DOHH2 (cell line): Measurements from ENCODE around the gene ANXA4.

Experiments used
- H3F3A ChIP-seq: fragments of 200-600 bp; sonication (generic), shearing (Covaris generic); 2 replicates; pipeline ENCODE4 v1.6.0; 2016; ENCODE audit warnings: antibody characterized with exemption, mild to moderate bottlenecking; ENCODE audit not compliant: control insufficient read depth, insufficient read depth
- H3K27ac ChIP-seq: fragments of 200-600 bp; sonication (generic); 2 replicates; pipeline ENCODE4 v1.5.1; 2014; ENCODE audit warnings: low read depth, mild to moderate bottlenecking, low read length, moderate library complexity
- H3K27me3 ChIP-seq: fragments of 200-600 bp; sonication (generic); 2 replicates; pipeline ENCODE4 v1.6.1; 2014; ENCODE audit warnings: mild to moderate bottlenecking, low read length, mixed read lengths; ENCODE audit not compliant: control insufficient read depth
- H3K36me3 ChIP-seq: fragments of 200-600 bp; sonication (generic); 2 replicates; pipeline ENCODE4 v1.6.1; 2014; ENCODE audit warnings: mild to moderate bottlenecking, low read length, moderate library complexity, mixed read lengths; ENCODE audit not compliant: control insufficient read depth
- H3K4me1 ChIP-seq: fragments of 200-600 bp; sonication (generic); 2 replicates; pipeline ENCODE4 v1.6.1; 2014; ENCODE audit warnings: mild to moderate bottlenecking, low read length, mixed read lengths; ENCODE audit not compliant: control insufficient read depth
- H3K4me2 ChIP-seq: fragments of 200-600 bp; sonication (generic); 2 replicates; pipeline ENCODE4 v1.6.0; 2014; ENCODE audit warnings: mild to moderate bottlenecking, low read length, moderate library complexity
- H3K4me3 ChIP-seq: fragments of 200-600 bp; sonication (generic); 2 replicates; pipeline ENCODE4 v1.5.1; 2014; ENCODE audit warnings: mild to moderate bottlenecking, low read length, mixed read lengths
- H3K79me2 ChIP-seq: fragments of 200-600 bp; sonication (generic); 2 replicates; pipeline ENCODE4 v1.6.1; 2014; ENCODE audit warnings: mild to moderate bottlenecking, low read length, mixed read lengths; ENCODE audit not compliant: control insufficient read depth
- H3K9me2 ChIP-seq: fragments of 200-600 bp; sonication (generic); replicated peaks from 2 replicates; pipeline ENCODE4 v1.6.1; 2014; ENCODE audit warnings: mild to moderate bottlenecking, low read length, mixed read lengths; ENCODE audit not compliant: control insufficient read depth
- H3K9me3 ChIP-seq: fragments of 200-600 bp; sonication (generic); 2 replicates; pipeline ENCODE4 v1.6.1; 2014; ENCODE audit warnings: antibody characterized with exemption, low read length, mixed read lengths; ENCODE audit not compliant: control insufficient read depth, insufficient read depth
- H4K20me1 ChIP-seq: fragments of 200-600 bp; sonication (generic); 2 replicates; pipeline ENCODE4 v1.6.0; 2014; ENCODE audit warnings: low read depth, mild to moderate bottlenecking, antibody characterized with exemption, low read length, moderate library complexity; ENCODE audit not compliant: control insufficient read depth, insufficient read depth
- CTCF ChIP-seq: fragments of 200-600 bp; sonication (generic); IDR thresholded peaks from one replicate; pipeline ENCODE4 v1.5.1; 2014; ENCODE audit warnings: antibody characterized with exemption, mild to moderate bottlenecking, low read depth, low read length; ENCODE audit not compliant: poor library complexity, severe bottlenecking
- EZH2phosphoT487 ChIP-seq: fragments of 200-600 bp; sonication (generic); IDR thresholded peaks from 2 replicates; pipeline ENCODE4 v1.6.1; 2017; ENCODE audit warnings: borderline replicate concordance, mild to moderate bottlenecking, antibody characterized with exemption, low read length, moderate library complexity, mixed read lengths

ANXA4 gene

GRCh38 chr2:69785358-69785757, 43.4 kb downstream of the ANXA4 start:
- H3K4me1 ChIP-seq = peaks cover 52% of the 10 kb centered on the region
- H3K9me2 ChIP-seq = no peaks in the 10 kb centered on the region

GRCh38 chr2:69786052-69786560, 44.2 kb downstream of the ANXA4 start:
- Histone ChIP-seq H3K9me3 (no peaks in the 10 kb centered on the region), H3K36me3 (no peaks in the 10 kb centered on the region), H3K9me2 (no peaks in the 10 kb centered on the region), H3K79me2 (no peaks in the 10 kb centered on the region), H3K4me2 (no peak overlapping the region), H3K27me3 (no peaks in the 10 kb centered on the region), H3K4me1 (peaks cover 58% of the 10 kb centered on the region), H4K20me1 (no peaks in the 10 kb centered on the region), H3K27ac (0 out of 2 replicates have a peak overlapping the region, but pooled peaks have one; percentile 14), H3K4me3 (no peak overlapping the region), H3F3A (peaks cover 9% of the 10 kb centered on the region; the same call in 1 of the 2 replicates)
- no peak for TF ChIP-seq EZH2phosphoT487
- TF ChIP-seq CTCF = no peak

More at GRCh38 chr2:69785358-69785757, 43.4 kb downstream of the ANXA4 start:
- no peaks in the 10 kb centered on the region for H3K36me3 ChIP-seq
- H4K20me1 ChIP-seq = no peaks in the 10 kb centered on the region
- TF ChIP-seq CTCF (no peak), EZH2phosphoT487 (no peak)
- H3F3A ChIP-seq = peaks cover 9% of the 10 kb centered on the region; the same call in 1 of the 2 replicates
- no peak overlapping the region for H3K27ac ChIP-seq
- no peak overlapping the region for H3K4me2 ChIP-seq
- no peak overlapping the region for H3K4me3 ChIP-seq
- no peaks in the 10 kb centered on the region for H3K79me2 ChIP-seq
- H3K27me3 ChIP-seq = no peaks in the 10 kb centered on the region
- no peaks in the 10 kb centered on the region for H3K9me3 ChIP-seq

GRCh38 chr2:69789175-69789721, 47.3 kb downstream of the ANXA4 start:
- peaks cover 56% of the 10 kb centered on the region for H3K4me1 ChIP-seq
- H3K27me3 ChIP-seq = no peaks in the 10 kb centered on the region
- H3K4me3 ChIP-seq = peak overlapping the region; percentile 68
- H3K36me3 ChIP-seq = no peaks in the 10 kb centered on the region
- H3F3A ChIP-seq = peaks cover 11% of the 10 kb centered on the region; the same call in 1 of the 2 replicates
- H4K20me1 ChIP-seq = no peaks in the 10 kb centered on the region
- H3K9me2 ChIP-seq = no peaks in the 10 kb centered on the region
- H3K4me2 ChIP-seq = peak overlapping the region; percentile 92
- H3K79me2 ChIP-seq = no peaks in the 10 kb centered on the region
- H3K27ac ChIP-seq = peak overlapping the region; percentile 57
- H3K9me3 ChIP-seq = no peaks in the 10 kb centered on the region
- TF ChIP-seq EZH2phosphoT487 (no peak), CTCF (no peak)
